K562 (cell line): ENCODE data around the gene TMPRSS9. TPM values are rescaled to one million over a fixed set of nuclear protein-coding genes. Genes with fewer than 3 reads are reported as not detected.
"Not testable (repeated sequence)": the region's sequence is repeated elsewhere in the genome, so short reads cannot be mapped to it uniquely, and the experiment has no call there.

Source experiments
- ATAC-seq: fragments of 200-7000 bp; cut with Tn5 transposase; 3 replicates; pipeline ENCODE4 v1.9.1; 2020; ENCODE audit warnings: moderate library complexity
- BruUV-seq: library from RNA; stranded (reverse); fragments of 400-500 nt; replicated peaks from 2 replicates; lab custom pipeline; 2021; lab: Mats Ljungman, UMichigan
- CTCF ChIA-PET: fragments of 300-600 bp; formaldehyde crosslinking; extraction: SDS; loops from one replicate; lab custom pipeline; 2021; ENCODE audit warnings: low intra/inter-chr PET ratio; lab: Yijun Ruan, JAX
- POLR2A ChIA-PET: fragments of 300-600, 350-650 bp; sonication (Branson Sonifier 250); formaldehyde crosslinking; extraction: SDS; loops from one replicate; lab custom pipeline; 2021; ENCODE audit warnings: antibody characterized with exemption, inconsistent platforms; lab: Yijun Ruan, JAX
- DNase-seq, 4 experiments: peaks; one replicate each; pipeline versions ENCODE4 v3.0.0 to v3.0.0-alpha.2; 2011 to 2018; ENCODE audit warnings: low spot score in 3 of 4, mixed read lengths in 3 of 4; ENCODE audit errors: extremely low read depth in 1 of 4
- FAIRE-seq: peaks from 2 replicates; lab custom pipeline; 2011; peaks lifted over from hg19 to GRCh38; lab: Jason Lieb, UNC
- H2AFZ ChIP-seq: 2 replicates; pipeline ENCODE4 v1.6.0; 2011; ENCODE audit warnings: low read depth, low read length, control low read depth, inconsistent platforms
- H3K27ac ChIP-seq: fragments of 200-600 bp; 3 replicates; pipeline ENCODE4 v1.8.0; 2011; ENCODE audit warnings: low read depth, mild to moderate bottlenecking, control low read depth, inconsistent platforms, low read length, moderate library complexity, mixed read lengths; ENCODE audit errors: extremely low read depth
- H3K27me3 ChIP-seq, 2 experiments: fragments of 300-600 bp in 1 of 2; 2 replicates in 1 of 2; 3 replicates in 1 of 2; pipeline versions ENCODE4 v1.6.0 to v1.8.0; 2011; ENCODE audit warnings: inconsistent platforms in 2 of 2, low read length in 2 of 2, mild to moderate bottlenecking in 1 of 2, mixed read lengths in 1 of 2, moderate library complexity in 1 of 2; ENCODE audit not compliant: control insufficient read depth in 2 of 2, insufficient read depth in 2 of 2
- H3K36me3 ChIP-seq: fragments of 300-600 bp; 3 replicates; pipeline ENCODE4 v1.8.0; 2011; ENCODE audit warnings: mild to moderate bottlenecking, low read length, inconsistent platforms; ENCODE audit not compliant: control insufficient read depth, insufficient read depth
- H3K4me1 ChIP-seq, 2 experiments: fragments of 200-600 bp in 1 of 2; replicated peaks in 1 of 2; 2 replicates in 1 of 2; 3 replicates in 1 of 2; pipeline versions ENCODE4 v1.5.1 to v1.8.0; 2011; ENCODE audit warnings: inconsistent platforms in 2 of 2, low read length in 2 of 2, mild to moderate bottlenecking in 1 of 2, mixed read lengths in 1 of 2, moderate library complexity in 1 of 2; ENCODE audit not compliant: control insufficient read depth in 2 of 2, insufficient read depth in 2 of 2
- H3K4me2 ChIP-seq: 2 replicates; pipeline ENCODE4 v1.6.1; 2011; ENCODE audit warnings: low read length, control low read depth, inconsistent platforms, mixed read lengths; ENCODE audit not compliant: insufficient read depth
- H3K4me3 ChIP-seq: fragments of 200-600 bp; sonication (generic), shearing (Covaris generic); 2 replicates; pipeline ENCODE4 v1.5.1; 2016; ENCODE audit warnings: control low read depth, inconsistent platforms
- H3K79me2 ChIP-seq: fragments of 200-600 bp; 3 replicates; pipeline ENCODE4 v1.8.0; 2011; ENCODE audit warnings: low read length, inconsistent platforms; ENCODE audit not compliant: control insufficient read depth, insufficient read depth
- H3K9ac ChIP-seq, 2 experiments: 2 replicates each; pipeline versions ENCODE4 v1.6.0 to v1.6.1; 2011; ENCODE audit warnings: low read depth in 2 of 2, low read length in 2 of 2, control low read depth in 1 of 2, inconsistent platforms in 1 of 2, mild to moderate bottlenecking in 1 of 2, mixed read lengths in 1 of 2; ENCODE audit not compliant: insufficient read depth in 1 of 2
- H3K9me1 ChIP-seq: one replicate; pipeline ENCODE4 v1.6.0; 2011; ENCODE audit warnings: inconsistent platforms, mild to moderate bottlenecking, low read length, moderate library complexity; ENCODE audit not compliant: control insufficient read depth, insufficient read depth
- H3K9me3 ChIP-seq: replicated peaks from 2 replicates; pipeline ENCODE4 v1.5.1; 2011; ENCODE audit warnings: low read depth, low read length, inconsistent platforms; ENCODE audit not compliant: control insufficient read depth, insufficient read depth
- H4K20me1 ChIP-seq: replicated peaks from 2 replicates; pipeline ENCODE4 v1.6.1; 2011; ENCODE audit warnings: low read length, inconsistent platforms, mixed read lengths; ENCODE audit not compliant: control insufficient read depth, insufficient read depth
- ASH1L ChIP-seq: fragments of 450-650 bp; IDR thresholded peaks from 2 replicates; pipeline ENCODE4 v1.6.1; 2018; ENCODE audit warnings: borderline replicate concordance, mild to moderate bottlenecking, low read depth; ENCODE audit not compliant: partially characterized antibody
- CC2D1A ChIP-seq: fragments of 450-650 bp; IDR thresholded peaks from 2 replicates; pipeline ENCODE4 v1.6.1; 2017; ENCODE audit warnings: mild to moderate bottlenecking
- FOS ChIP-seq: IDR thresholded peaks from 3 replicates; pipeline ENCODE4 v1.6.1; 2011; ENCODE audit not compliant: insufficient read length; ENCODE audit errors: extremely low read depth
- MBD2 ChIP-seq: sonication (generic); IDR thresholded peaks from 2 replicates; pipeline ENCODE4 v1.6.1; 2016; ENCODE audit warnings: low read depth, borderline replicate concordance
- NFYB ChIP-seq: IDR thresholded peaks from 2 replicates; pipeline ENCODE4 v1.6.1; 2011; ENCODE audit warnings: mild to moderate bottlenecking, moderate library complexity; ENCODE audit not compliant: insufficient read length; ENCODE audit errors: extremely low read depth
- RBM25 ChIP-seq: fragments of 200-400 bp; formaldehyde crosslinking; IDR thresholded peaks from 2 replicates; pipeline ENCODE4 v1.6.1; 2018; ENCODE audit warnings: low read length, low read depth, moderate library complexity; ENCODE audit not compliant: severe bottlenecking
- ZNF316 ChIP-seq: fragments of 450-650 bp; IDR thresholded peaks from 2 replicates; pipeline ENCODE4 v1.6.1; 2016
- WGBS: fragments of 100-300 bp; shearing (Covaris generic); methylation state at CpG from one replicate; pipeline ENCODE4 v1.1.6; 2016; ENCODE audit warnings: low coverage, mixed read lengths; ENCODE audit not compliant: insufficient coverage; ENCODE audit errors: missing lambda C conversion rate; 5-methylcytosine and 5-hydroxymethylcytosine counted together
- in situ Hi-C: fragments of 300-500 bp; cut with MboI; formaldehyde crosslinking; loops from 4 replicates; pipeline ENCODE4 v1.15.0; 2018; ENCODE audit warnings: inconsistent platforms, mixed read lengths
- intact Hi-C: fragments of 100-400 bp; cut with micrococcal nuclease; formaldehyde crosslinking; loops from 2 replicates; pipeline ENCODE4 v1.14.2; 2022
- polyA plus RNA-seq, 8 experiments: library from polyadenylated mRNA; depleted of rRNA in 4 of 8; stranded (reverse) in 5 of 8; unstranded in 3 of 8; fragments of >200 nt; fragmentation: Nextera tagmentation in 2 of 8; fragmentation: Illumina TruSeq in 1 of 8; extraction: Ambion mirVana in 2 of 8; extraction: Trizol in 1 of 8; gene quantifications; 2 replicates each; pipeline versions ENCODE4 v1.2.1 to v1.2.3, GENCODE V29; 2011 to 2014; ENCODE audit warnings: inconsistent platforms in 1 of 8, missing spikeins in 1 of 8
- total RNA-seq, 7 experiments: library from RNA; depleted of rRNA in 6 of 7; stranded (reverse); fragments of >200 nt in 6 of 7; fragmentation: Illumina TruSeq in 2 of 7; extraction: Trizol in 2 of 7; gene quantifications; 2 replicates each; pipeline versions ENCODE4 v1.2.1 to v1.2.3, GENCODE V29; 2011 to 2021; ENCODE audit warnings: low replicate concordance in 1 of 7

Gene TMPRSS9
- total and polyA plus RNA-seq, 9 of the 15 experiments (the other 6 are each of a cell fraction or from before 2014, with no cell fraction given): 0.01 to 0.03 TPM; not detected in 7

- CTCF ChIA-PET: interaction anchor here (0.5 kb wide), 1 partner anchor 33 kb away, joined by 3 read pairs; no protein-coding TSS in a partner anchor
- peak; percentile 90 for TF ChIP-seq NFYB
- TF ChIP-seq ASH1L: peak; percentile 73
- peak; percentile 50; the same call in 1 of the 2 replicates for TF ChIP-seq CC2D1A
- peak; percentile 36; the same call in 1 of the 2 replicates for TF ChIP-seq MBD2
- peak; percentile 66 for TF ChIP-seq RBM25
- peak; percentile 11 for TF ChIP-seq FOS
- TF ChIP-seq ZNF316: peak; percentile 37
- TF ChIP-seq, all 486 proteins: peak for 7; not testable (repeated sequence) for 479
- WGBS: 44% methylated on average over 8 of the region's 8 CpGs
- H3K27ac ChIP-seq, H3K4me3 ChIP-seq, H3K9me1 ChIP-seq, H3K9me3 ChIP-seq, BruUV-seq, in situ Hi-C loops, H2AFZ ChIP-seq, H3K79me2 ChIP-seq, FAIRE-seq, H4K20me1 ChIP-seq, H3K36me3 ChIP-seq, H3K4me2 ChIP-seq, H3K9ac ChIP-seq, H3K27me3 ChIP-seq: not testable (repeated sequence)
- DNase-seq (peak in 1 of 4 experiments; percentile 37), ATAC-seq (peak; percentile 26; the same call in 2 of the 3 replicates)
- H3K4me1 ChIP-seq: peaks cover under 1 to 18% of the 10 kb centered on the region in 2 experiments; a peak in 3 of 5 replicates
- POLR2A ChIA-PET: interaction anchor here (0.6 to 1.5 kb wide), 9 partner anchors 9 to 121 kb away, joined by 3 to 4 read pairs (median 3); no protein-coding TSS in a partner anchor
- intact Hi-C loops: loop anchor here (5.0 to 10.0 kb wide), 2 partner anchors 222 to 241 kb away; partner anchors contain the start of gene AP3D1
These were observed 32.8 kb downstream of the TMPRSS9 start for GRCh38 chr19:2392899-2393298.
